Measurements from ENCODE around the gene C1orf21.

DNA sequence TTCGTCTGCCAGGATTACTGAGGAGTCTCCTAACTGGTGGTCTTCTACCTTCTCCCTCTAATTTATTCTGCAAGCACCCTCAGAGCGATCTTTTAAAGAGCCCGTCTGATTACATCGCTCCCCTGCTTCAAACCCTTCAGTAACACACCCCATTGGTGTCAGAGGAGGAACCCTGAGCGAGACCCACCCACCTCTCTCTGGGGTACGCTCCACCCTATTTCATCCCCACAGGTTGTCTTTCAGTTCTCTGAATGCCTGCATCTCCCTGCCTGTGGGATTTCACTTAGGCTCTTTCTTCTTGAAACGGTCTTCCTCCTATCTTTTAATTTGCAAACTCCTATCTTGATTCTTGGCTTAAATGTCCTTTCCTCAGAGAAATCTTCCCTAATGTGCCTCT is 39.4 kb downstream of the C1orf21 start:
- TF ChIP-seq, protein P1, sequence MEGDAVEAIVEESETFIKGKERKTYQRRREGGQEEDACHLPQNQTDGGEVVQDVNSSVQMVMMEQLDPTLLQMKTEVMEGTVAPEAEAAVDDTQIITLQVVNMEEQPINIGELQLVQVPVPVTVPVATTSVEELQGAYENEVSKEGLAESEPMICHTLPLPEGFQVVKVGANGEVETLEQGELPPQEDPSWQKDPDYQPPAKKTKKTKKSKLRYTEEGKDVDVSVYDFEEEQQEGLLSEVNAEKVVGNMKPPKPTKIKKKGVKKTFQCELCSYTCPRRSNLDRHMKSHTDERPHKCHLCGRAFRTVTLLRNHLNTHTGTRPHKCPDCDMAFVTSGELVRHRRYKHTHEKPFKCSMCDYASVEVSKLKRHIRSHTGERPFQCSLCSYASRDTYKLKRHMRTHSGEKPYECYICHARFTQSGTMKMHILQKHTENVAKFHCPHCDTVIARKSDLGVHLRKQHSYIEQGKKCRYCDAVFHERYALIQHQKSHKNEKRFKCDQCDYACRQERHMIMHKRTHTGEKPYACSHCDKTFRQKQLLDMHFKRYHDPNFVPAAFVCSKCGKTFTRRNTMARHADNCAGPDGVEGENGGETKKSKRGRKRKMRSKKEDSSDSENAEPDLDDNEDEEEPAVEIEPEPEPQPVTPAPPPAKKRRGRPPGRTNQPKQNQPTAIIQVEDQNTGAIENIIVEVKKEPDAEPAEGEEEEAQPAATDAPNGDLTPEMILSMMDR (conservative IDR thresholded peaks at IDR 0.05; ENCODE audit: low read length) = no peak
- TF ChIP-seq EZH2phosphoT487 (IDR thresholded peaks at IDR 0.05; ENCODE audit: borderline replicate concordance) = no peak
